GM12878 (cell line): ENCODE results near the gene SFI1. TPM values are rescaled to one million over a fixed set of nuclear protein-coding genes. Genes with fewer than 3 reads are reported as not detected.

ENCODE experiments used
- ATAC-seq: fragments of 200-7000 bp; cut with Tn5 transposase; 3 replicates; pipeline ENCODE4 v1.9.1; 2020; ENCODE audit warnings: mild to moderate bottlenecking, moderate library complexity
- BruUV-seq: library from RNA; stranded (reverse); fragments of 400-500 nt; replicated peaks from 2 replicates; lab custom pipeline; 2021; lab: Mats Ljungman, UMichigan
- CTCF ChIA-PET: fragments of 300-600 bp; sonication (Branson Sonifier 250); formaldehyde crosslinking; extraction: SDS; loops from one replicate; lab custom pipeline; 2021; ENCODE audit warnings: inconsistent platforms; lab: Yijun Ruan, JAX
- POLR2A ChIA-PET: fragments of 350-600 bp; formaldehyde crosslinking; extraction: SDS; loops from one replicate; lab custom pipeline; 2021; ENCODE audit warnings: inconsistent platforms; lab: Charles Lee
- RAD21 ChIA-PET: fragments of 300-600 bp; sonication (Branson Sonifier 250); formaldehyde crosslinking; loops from one replicate; lab custom pipeline; 2023; ENCODE audit warnings: antibody characterized with exemption; ENCODE audit not compliant: unreplicated experiment; lab: Charles Lee
- SMC1A ChIA-PET: fragments of 300-600 bp; sonication (Branson Sonifier 250); formaldehyde crosslinking; loops from one replicate; lab custom pipeline; 2023; ENCODE audit not compliant: unreplicated experiment, uncharacterized antibody; lab: Charles Lee
- DNase-seq: peaks from one replicate; pipeline ENCODE4 v3.0.0-alpha.2; 2011; ENCODE audit warnings: low read depth, low spot score
- FAIRE-seq: peaks from 3 replicates; lab custom pipeline; 2011; peaks lifted over from hg19 to GRCh38; lab: Jason Lieb, UNC
- H2AFZ ChIP-seq: 2 replicates; pipeline ENCODE4 v1.6.0; 2011; ENCODE audit warnings: low read depth, low read length, control low read depth; ENCODE audit not compliant: control insufficient read depth
- H3K27ac ChIP-seq: 2 replicates; pipeline ENCODE4 v1.5.1; 2011; ENCODE audit warnings: control low read depth; ENCODE audit not compliant: control insufficient read depth, insufficient read depth
- H3K27me3 ChIP-seq, 2 experiments: replicated peaks in 1 of 2; 2 replicates each; pipeline versions ENCODE4 v1.6.0 to v1.6.1; 2011; ENCODE audit warnings: low read length in 1 of 2; ENCODE audit not compliant: control insufficient read depth in 2 of 2, insufficient read depth in 2 of 2
- H3K36me3 ChIP-seq, 2 experiments: 2 replicates each; pipeline ENCODE4 v1.5.1; 2011; ENCODE audit warnings: low read length in 1 of 2; ENCODE audit not compliant: control insufficient read depth in 2 of 2, insufficient read depth in 2 of 2
- H3K4me1 ChIP-seq: 2 replicates; pipeline ENCODE4 v1.6.1; 2011; ENCODE audit warnings: mild to moderate bottlenecking, low read length, moderate library complexity, mixed read lengths; ENCODE audit not compliant: control insufficient read depth, insufficient read depth
- H3K4me2 ChIP-seq: 2 replicates; pipeline ENCODE4 v1.6.0; 2011; ENCODE audit warnings: control low read depth; ENCODE audit not compliant: control insufficient read depth, insufficient read depth
- H3K4me3 ChIP-seq: fragments of 200-600 bp; sonication (generic); 2 replicates; pipeline ENCODE4 v1.5.1; 2016
- H3K79me2 ChIP-seq: 2 replicates; pipeline ENCODE4 v1.6.0; 2011; ENCODE audit warnings: low read length; ENCODE audit not compliant: control insufficient read depth, insufficient read depth
- H3K9ac ChIP-seq: 2 replicates; pipeline ENCODE4 v1.8.0; 2011; ENCODE audit warnings: low read length, control low read depth, mixed read lengths; ENCODE audit not compliant: control insufficient read depth, insufficient read depth
- H3K9me3 ChIP-seq: replicated peaks from 3 replicates; pipeline ENCODE4 v1.5.1; 2011; ENCODE audit warnings: mild to moderate bottlenecking, low read length; ENCODE audit not compliant: control insufficient read depth, insufficient read depth
- H4K20me1 ChIP-seq: 2 replicates; pipeline ENCODE4 v1.6.0; 2011; ENCODE audit not compliant: control insufficient read depth, insufficient read depth
- HDGF ChIP-seq: fragments of 450-650 bp; IDR thresholded peaks from 2 replicates; pipeline ENCODE4 v1.6.1; 2016; ENCODE audit warnings: antibody characterized with exemption
- MLLT1 ChIP-seq: fragments of 450-650 bp; IDR thresholded peaks from 2 replicates; pipeline ENCODE4 v1.6.1; 2016; ENCODE audit warnings: mild to moderate bottlenecking
- NRF1 ChIP-seq: conservative IDR thresholded peaks from 2 replicates; pipeline ENCODE4 v1.6.1; 2011; ENCODE audit warnings: mild to moderate bottlenecking, low read depth, low read length, improper control_type of control experiment
- POLR2AphosphoS5 ChIP-seq: IDR thresholded peaks from 2 replicates; pipeline ENCODE4 v1.6.1; 2011; ENCODE audit warnings: mild to moderate bottlenecking, low read length, inconsistent platforms
- ZBTB40 ChIP-seq: fragments of 450-650 bp; IDR thresholded peaks from 2 replicates; pipeline ENCODE4 v1.6.1; 2016; ENCODE audit warnings: mild to moderate bottlenecking, moderate library complexity, borderline replicate concordance
- ZNF24 ChIP-seq: fragments of 450-650 bp; IDR thresholded peaks from 2 replicates; pipeline ENCODE4 v1.6.1; 2017; ENCODE audit warnings: antibody characterized with exemption, mild to moderate bottlenecking
- WGBS: methylation state at CpG from one replicate; pipeline ENCODE4 v1.1.6; 2016; ENCODE audit warnings: low lambda C conversion rate; ENCODE audit not compliant: insufficient replicate concordance, insufficient coverage; ENCODE audit errors: missing lambda C conversion rate; 5-methylcytosine and 5-hydroxymethylcytosine counted together
- in situ Hi-C: fragments of 300-500 bp; cut with MboI; formaldehyde crosslinking; loops from 9 replicates; pipeline ENCODE4 v1.14.3; 2018; ENCODE audit warnings: mixed read lengths
- intact Hi-C: fragments of 100-400 bp; cut with micrococcal nuclease; formaldehyde crosslinking; loops from one replicate; pipeline ENCODE4 v1.14.2; 2022; ENCODE audit not compliant: unreplicated experiment
- polyA plus RNA-seq, 11 experiments: library from polyadenylated mRNA; depleted of rRNA in 4 of 11; unstranded in 6 of 11; stranded (reverse) in 5 of 11; fragments of >200 nt; fragmentation: Nextera tagmentation in 4 of 11; fragmentation: Illumina TruSeq in 1 of 11; extraction: Ambion mirVana in 4 of 11; extraction: Trizol in 1 of 11; gene quantifications; 1 replicate in 1 of 11; 2 replicates in 10 of 11; pipeline versions ENCODE4 v1.2.1 to v1.2.3, GENCODE V29; 2011 to 2016; ENCODE audit warnings: inconsistent platforms in 2 of 11, missing spikeins in 2 of 11, low read depth in 1 of 11
- total RNA-seq, 4 experiments: library from RNA; depleted of rRNA in 3 of 4; stranded (reverse); fragments of >200 nt in 3 of 4; fragmentation: Illumina TruSeq in 1 of 4; extraction: Trizol in 1 of 4; gene quantifications; 2 replicates each; pipeline versions ENCODE4 v1.2.1 to v1.2.3, GENCODE V29; 2013 to 2021

SFI1 gene
- total and polyA plus RNA-seq, 10 of the 15 experiments (the other 5 are each of a cell fraction or from before 2014, with no cell fraction given) = 6.3 to 70.1 (median 30.4) TPM

DNA sequence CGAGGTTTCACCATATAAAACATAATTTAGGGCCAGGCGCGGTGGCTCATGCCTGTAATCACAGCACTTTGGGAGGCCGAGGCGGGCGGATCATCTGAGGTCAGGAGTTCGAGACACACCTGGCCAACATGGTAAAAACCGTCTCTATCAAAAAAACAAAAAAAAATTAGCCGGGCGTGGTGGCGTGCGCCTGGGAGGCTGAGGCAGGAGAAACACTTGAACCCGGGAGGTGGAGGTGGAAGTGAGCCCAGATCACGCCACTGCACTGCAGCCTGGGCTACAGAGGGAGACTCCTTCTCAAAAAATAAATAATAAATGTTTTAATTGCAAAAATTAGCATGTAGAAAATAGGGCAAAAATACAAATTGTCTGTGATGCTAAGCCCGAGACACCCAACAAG is 993 bp upstream of the SFI1 start:
- ChIA-PET CTCF (interaction anchor here (0.9 to 3.9 kb wide), 5 partner anchors 15 to 139 kb away, joined by 3 to 10 read pairs (median 5); no protein-coding TSS in a partner anchor), POLR2A (interaction anchor here (0.9 to 8.9 kb wide), 4 partner anchors 27 to 59 kb away, joined by 3 to 82 read pairs (median 3); no protein-coding TSS in a partner anchor), RAD21 (interaction anchor here (0.6 to 1.2 kb wide), 7 partner anchors 16 to 149 kb away, joined by 3 to 4 read pairs (median 3); partner anchors contain the start of gene PATZ1), SMC1A (interaction anchor here (1.1 to 3.6 kb wide), 2 partner anchors 37 to 43 kb away, joined by 3 to 29 read pairs; no protein-coding TSS in a partner anchor)
- Histone ChIP-seq H3K27ac (peak overlapping the region; percentile 96), H3K79me2 (peaks cover 43% of the 10 kb centered on the region), H3K9ac (peak overlapping the region; percentile 66), H3K27me3 (no peaks in the 10 kb centered on the region), H2AFZ (no peak overlapping the region), H3K36me3 (0 out of 4 replicates have a peak, but pooled peaks cover 0 to 2% of the 10 kb centered on the region in 2 experiments), H3K4me1 (peaks cover 33% of the 10 kb centered on the region), H3K4me2 (peak overlapping the region; percentile 92), H3K9me3 (no peaks in the 10 kb centered on the region; the same call in 2 of the 3 replicates), H4K20me1 (no peaks in the 10 kb centered on the region), H3K4me3 (peak overlapping the region; percentile 96)
- BruUV-seq = no TSS peak
- no peak for DNase-seq
- WGBS = 57% methylated on average over 15 of the region's 15 CpGs
- no peak for FAIRE-seq
- ATAC-seq = no peak
- in situ Hi-C loops (no loop called here), intact Hi-C loops (loop anchor here (5.0 kb wide), 2 partner anchors 42 to 137 kb away; no protein-coding TSS in a partner anchor)
- TF ChIP-seq NRF1 = no peak
- TF ChIP-seq ZNF24 = no peak
- TF ChIP-seq POLR2AphosphoS5 = no peak
- TF ChIP-seq HDGF = 0 out of 2 replicates have a peak, but pooled peaks have one; percentile 49
- no peak for TF ChIP-seq ZBTB40
- 0 out of 2 replicates have a peak, but pooled peaks have one; percentile 6 for TF ChIP-seq MLLT1
